NCI-H526 treated with DMSO at 0.1 percent for 48 hours (cell line): Measurements from ENCODE around the gene RGPD5.
"Not testable (repeated sequence)": the region's sequence is repeated elsewhere in the genome, so short reads cannot be mapped to it uniquely, and the experiment has no call there.

Experiments used
- DNase-seq: peaks from one replicate; lab custom pipeline; 2025; lab: John Stamatoyannopoulos, UW

Gene RGPD5

DNA sequence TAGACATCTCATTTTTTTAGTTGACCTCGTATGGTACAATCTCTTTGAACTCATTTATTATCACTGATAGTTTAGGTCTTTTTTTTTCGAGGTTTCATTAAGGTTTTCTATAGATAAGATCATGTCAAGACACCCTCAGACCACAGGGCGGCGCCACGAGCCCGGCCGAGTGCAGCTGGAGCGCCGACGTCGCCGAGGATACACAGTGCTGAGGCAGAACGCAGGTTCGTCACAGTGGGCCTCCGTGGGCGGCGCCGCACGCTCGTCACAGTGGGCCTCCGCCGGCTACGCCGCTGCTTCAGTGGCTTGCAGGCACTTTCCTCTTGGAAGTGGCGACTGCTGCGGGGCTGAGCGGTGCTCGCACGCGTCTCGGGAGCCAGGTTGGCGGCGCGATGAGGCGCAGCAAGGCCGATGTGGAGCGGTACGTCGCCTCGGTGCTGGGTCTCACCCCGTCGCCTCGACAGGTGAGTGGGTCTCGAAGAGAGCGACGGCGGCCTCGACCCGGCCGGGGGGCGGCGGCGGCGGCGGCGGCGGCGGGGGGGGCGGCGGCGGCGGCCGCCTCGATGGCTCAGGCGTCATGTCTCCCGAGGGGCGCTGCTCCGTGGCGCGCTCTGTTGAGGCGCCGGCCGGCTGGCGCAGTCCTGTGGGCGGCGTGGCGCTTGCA lies at the start of gene RGPD5:
Gene RGPD5 (plus strand): TSS at position 232 of the 664 bp plus-strand sequence. CDS start 161 bp downstream, at position 393.
- not testable (repeated sequence) for DNase-seq

- not testable (repeated sequence) for DNase-seq
Measured at GRCh38 chr2:109751572-109751971, 42.5 kb upstream of the RGPD5 start.

DNA sequence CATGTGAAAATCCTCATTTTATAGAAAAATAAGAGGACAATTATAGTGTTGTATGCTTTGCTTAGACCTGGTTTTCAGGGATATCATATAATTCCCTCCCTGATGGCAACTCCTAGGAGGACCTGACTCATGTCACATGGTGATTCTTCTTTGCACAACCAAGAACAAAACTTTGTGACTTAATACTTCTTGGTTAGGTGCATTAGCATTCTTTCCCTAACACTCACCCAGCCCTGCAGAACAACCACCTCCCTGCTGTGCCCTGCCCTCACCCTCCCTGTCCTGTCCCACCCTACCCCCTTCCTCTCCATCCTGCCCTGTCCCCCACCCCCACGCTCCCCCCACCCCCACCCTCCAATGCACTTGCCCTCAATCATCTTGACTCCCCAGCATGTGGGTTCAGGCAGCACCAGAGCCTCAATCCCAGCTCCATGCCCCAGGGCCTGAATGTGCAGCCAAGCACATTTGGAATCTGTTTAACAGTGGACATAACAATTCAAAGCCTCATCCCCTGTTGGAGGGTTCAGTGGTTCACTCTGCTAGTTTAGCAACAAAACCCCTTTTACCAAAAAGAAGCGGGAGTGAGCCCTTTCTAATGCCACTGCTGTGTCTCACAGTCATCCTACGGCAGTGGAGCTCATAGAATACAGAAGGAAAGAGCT lies 36.8 kb upstream of the RGPD5 start:
- not testable (repeated sequence) for DNase-seq

DNA sequence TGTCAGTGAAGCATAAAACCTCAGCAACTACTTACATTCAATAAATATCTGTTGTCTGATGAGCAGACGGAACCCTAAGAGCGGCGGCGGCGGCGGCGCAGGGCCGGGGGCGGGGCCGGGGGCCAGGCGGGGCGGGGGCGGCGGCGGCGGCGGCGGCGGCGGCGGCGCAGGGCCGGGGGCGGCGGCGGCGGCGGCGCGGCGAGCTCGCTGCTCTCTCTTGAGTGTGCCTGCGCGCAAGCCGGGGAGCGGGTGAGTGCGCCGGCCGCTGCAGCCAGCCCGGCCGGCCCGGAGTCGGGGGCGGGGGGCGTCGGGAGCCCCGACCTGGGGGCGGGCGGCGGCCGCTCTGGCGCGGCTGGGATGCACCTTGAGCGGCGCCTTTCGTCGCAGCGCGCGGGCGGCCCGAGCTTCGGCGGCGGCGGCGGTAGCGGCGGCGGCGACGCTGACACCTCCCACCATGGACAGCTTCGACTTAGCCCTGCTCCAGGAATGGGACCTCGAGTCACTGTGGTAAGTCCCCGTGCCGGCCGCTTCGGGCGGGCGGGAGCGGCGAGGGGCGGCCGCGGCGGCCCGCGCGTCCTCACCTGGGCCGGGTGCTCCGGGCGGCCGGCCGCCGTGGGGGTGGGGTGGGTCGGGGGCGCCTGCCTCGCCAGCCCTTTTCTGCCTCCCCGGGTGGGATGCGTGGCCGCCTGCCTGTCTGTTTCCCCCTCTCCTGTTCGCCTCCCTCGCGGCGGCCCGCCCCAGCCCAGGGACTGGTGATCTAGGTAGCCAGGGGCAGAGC lies 33.7 kb upstream of the RGPD5 start:
- not testable (repeated sequence) for DNase-seq

DNA sequence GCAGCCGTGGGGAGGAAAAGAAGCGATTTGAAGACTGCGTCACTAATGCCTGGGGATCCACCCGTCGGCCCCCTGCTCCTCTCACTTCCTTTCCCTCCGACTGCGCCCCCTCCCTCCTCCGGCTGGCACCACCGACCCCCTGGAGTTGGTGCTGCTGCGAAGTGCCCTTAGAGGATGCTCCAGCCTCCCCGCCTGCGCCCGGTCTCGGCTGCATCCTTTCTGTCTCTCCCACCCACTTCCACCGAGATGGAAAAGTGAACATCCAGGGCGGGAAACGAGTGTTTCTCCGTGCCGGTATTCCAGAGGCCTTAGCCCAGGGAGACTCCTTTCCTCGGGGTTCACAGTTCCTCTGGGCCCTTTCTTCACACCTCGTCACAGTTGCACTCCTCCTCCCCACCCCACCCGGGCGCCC lies 33.1 kb upstream of the RGPD5 start:
- DNase-seq = not testable (repeated sequence)

DNA sequence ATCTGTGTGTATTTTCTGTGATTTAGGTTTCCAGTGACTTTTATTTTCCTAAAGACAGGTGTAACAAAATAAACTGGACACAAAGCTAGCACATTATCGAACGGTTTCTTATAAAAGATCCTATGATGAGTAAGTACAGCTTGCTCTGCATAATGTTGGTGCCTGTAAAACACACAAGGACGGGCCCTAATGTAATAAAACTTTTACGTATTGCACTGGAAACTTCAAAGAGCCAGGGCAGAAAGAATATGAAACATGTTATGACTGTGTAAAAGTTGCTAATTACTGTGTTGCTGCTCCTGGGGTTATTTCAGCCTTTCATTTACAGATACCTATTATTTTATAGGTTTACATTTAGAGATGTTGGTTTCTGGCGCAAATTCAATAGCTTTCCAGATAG lies 32.1 kb upstream of the RGPD5 start:
- not testable (repeated sequence) for DNase-seq

GRCh38 chr2:109766074-109766473 lies 28.0 kb upstream of the RGPD5 start:
- not testable (repeated sequence) for DNase-seq

GRCh38 chr2:109766886-109767578 lies 27.1 kb upstream of the RGPD5 start:
- not testable (repeated sequence) for DNase-seq

- not testable (repeated sequence) for DNase-seq
Measured at GRCh38 chr2:109768934-109769333, 25.2 kb upstream of the RGPD5 start.

GRCh38 chr2:109779118-109779517 lies 15.0 kb upstream of the RGPD5 start:
- DNase-seq = not testable (repeated sequence)

GRCh38 chr2:109781147-109781816 lies 12.8 kb upstream of the RGPD5 start:
- not testable (repeated sequence) for DNase-seq

GRCh38 chr2:109782446-109782993 lies 11.6 kb upstream of the RGPD5 start:
- DNase-seq = not testable (repeated sequence)

- DNase-seq = not testable (repeated sequence)
Measured at GRCh38 chr2:109791530-109792279, 2.4 kb upstream of the RGPD5 start.

DNA sequence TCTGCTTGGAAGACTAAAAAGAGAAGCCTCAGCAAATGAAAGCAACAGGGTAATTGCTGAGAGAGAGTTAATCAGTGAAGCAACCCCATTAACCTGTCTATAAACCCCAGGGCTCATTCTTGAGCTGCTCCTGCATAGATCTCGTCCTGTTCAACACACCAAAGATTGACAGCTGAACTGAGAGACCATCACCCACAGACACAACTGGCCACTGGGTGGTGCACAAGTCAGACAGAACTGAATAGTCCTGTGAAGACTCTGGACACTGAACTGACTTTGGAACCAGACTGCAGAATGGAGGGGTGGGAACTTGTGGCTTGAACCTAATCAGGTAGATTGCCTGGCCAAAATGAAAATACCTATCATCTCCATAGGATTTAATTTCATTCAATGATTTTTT lies 1.4 kb upstream of the RGPD5 start:
- not testable (repeated sequence) for DNase-seq

GRCh38 chr2:109871129-109871751 lies 77.1 kb downstream of the RGPD5 start:
- DNase-seq = not testable (repeated sequence)

- DNase-seq = not testable (repeated sequence)
Measured at GRCh38 chr2:109876625-109877024, 82.5 kb downstream of the RGPD5 start.

DNA sequence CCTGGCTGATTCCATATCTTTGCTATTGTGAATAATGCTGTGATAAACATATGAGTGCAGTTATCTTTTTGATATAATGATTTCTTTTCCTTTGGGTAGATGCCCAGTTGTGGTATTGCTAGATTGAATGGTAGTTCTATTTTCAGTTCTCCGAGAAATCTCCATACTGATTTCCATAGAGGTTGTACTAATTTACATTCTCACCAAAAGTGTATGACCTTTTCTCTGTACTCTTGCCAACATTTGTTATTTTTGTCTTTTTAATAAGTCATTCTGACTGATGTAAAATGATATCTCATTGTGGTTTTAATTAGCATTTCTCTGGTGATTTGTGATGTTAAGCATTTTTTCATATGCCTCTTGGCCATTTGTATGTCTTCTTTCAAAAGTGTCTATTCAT lies 88.0 kb downstream of the RGPD5 start:
- DNase-seq = not testable (repeated sequence)

DNA sequence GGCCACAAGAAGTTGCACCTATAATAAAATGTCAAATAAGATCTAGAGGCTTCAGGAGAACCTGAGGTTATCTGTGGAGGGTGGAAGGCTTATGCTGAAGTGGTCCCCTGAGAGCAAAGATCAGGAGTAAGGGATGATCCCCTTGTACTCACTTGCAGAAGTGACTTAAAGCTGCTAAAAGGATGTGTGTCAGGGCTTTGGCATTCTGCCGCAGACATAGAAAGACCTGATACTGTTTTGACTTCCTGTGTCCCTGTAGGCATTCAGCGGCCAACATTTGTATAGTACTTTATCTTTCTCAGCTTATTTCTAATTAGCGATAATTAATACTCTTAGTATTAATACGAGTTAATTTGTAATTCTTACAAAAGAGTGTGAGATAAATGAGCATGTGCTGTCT lies 94.3 kb downstream of the RGPD5 start:
- not testable (repeated sequence) for DNase-seq

GRCh38 chr2:109889909-109890308 lies 95.8 kb downstream of the RGPD5 start:
- DNase-seq = not testable (repeated sequence)

GRCh38 chr2:109891024-109891423 lies 96.9 kb downstream of the RGPD5 start:
- DNase-seq = not testable (repeated sequence)
